ENCODE results near the gene ISCA2.

ISCA2 gene

DNA sequence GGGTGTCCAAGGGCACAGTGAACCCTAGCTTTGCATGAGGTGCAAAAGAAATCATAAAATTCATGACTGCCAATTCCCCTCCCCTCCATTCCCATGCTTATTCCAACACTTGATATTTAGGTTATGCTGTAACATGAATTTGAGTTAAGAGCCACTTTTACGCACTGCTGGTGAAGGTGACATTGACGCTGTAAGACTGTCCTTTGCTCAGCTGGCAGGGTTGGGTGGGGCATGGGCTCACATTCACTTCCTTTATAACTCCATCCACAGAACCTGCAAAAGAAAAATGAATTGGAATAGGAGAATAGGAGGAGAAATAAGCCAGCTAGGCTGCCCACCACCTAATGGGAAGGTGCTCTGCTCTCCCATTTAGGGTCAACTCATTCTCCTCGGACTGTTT lies 7.4 kb upstream of the ISCA2 start:
- no peak for DNase-seq

DNA sequence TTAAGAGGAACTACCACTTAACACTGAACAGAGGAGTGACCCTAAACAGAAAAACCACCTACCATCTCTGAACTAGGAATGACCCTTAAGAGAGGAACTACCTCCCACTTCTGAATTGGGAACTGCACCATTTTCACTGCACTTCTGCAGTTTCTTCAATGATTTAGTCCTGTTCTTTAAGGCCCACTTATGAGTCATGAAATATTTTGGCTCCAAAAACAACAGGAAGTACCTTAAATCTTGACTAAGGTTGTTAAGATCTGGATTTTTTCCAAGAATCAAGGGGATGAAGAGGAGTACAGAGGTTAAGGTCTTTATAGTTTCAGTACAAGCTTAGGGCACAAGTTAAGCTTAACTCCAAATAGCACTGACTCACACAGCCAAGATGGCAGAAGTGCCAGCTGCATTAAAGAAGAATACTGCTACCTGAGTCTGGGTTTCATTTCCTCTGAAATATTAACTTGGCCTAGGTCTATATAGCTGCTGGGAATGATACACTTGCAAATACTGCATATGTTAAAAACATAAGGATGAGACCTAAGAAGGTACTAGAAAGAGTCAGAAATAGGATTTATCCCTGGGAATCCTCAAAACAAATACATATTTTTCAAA lies 4.7 kb upstream of the ISCA2 start:
- DNase-seq = no peak

DNA sequence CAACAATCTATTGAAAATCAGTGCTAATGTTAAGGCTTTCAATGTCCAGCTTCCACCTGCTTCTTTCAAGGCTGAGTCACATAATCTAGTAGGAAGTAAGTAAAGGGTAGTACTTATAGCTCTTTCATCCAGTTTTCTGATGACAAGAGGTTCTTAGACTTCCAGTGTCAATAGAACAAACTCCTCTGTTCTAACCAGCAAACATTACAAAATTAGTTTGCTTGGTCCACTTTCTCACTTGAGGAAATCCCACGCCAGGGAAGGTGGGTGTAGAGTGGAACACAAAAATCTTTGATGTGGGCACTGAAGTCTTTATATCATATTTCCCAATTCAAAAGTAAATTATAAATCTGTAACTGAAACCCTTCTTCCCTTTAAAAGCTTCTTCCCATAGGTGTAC lies 3.1 kb upstream of the ISCA2 start:
- no peak for DNase-seq

DNA sequence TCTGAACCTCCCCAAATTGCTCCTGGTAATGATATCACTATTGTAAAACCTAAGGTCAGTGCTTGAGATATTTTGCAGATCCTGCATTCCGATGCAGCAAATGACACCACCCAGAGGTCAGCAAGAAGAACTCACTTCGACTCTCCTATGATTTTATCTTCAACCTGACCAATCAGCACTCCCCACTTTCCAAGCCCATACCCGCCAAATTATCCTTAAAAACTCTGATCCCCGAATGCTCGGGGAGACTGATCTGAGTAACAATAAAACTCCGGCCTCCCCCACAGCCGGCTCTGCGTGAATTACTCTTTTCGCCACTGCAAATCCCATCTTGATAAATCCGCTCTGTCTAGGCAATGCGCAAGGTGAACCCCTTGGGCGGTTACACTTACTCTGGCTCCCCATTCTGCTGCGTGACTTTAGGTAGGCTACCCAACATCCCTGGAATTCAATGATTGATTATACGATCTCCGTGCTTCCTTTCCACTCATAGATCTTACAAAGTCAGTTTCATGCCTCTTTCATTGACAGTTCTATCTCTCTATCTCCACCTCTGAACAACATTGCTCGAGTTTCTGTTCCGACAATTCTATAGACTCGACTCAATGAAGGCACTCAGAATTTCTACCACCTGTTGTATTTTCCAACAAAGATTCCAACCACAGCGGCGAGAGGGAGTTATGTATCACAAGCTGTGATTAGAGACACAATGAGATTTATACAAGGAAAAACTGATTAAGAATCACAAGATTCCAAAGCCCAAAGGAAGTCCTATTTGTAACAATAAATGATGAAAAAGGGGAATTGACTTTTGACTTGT lies 1.4 kb upstream of the ISCA2 start:
- no peak for DNase-seq

DNA sequence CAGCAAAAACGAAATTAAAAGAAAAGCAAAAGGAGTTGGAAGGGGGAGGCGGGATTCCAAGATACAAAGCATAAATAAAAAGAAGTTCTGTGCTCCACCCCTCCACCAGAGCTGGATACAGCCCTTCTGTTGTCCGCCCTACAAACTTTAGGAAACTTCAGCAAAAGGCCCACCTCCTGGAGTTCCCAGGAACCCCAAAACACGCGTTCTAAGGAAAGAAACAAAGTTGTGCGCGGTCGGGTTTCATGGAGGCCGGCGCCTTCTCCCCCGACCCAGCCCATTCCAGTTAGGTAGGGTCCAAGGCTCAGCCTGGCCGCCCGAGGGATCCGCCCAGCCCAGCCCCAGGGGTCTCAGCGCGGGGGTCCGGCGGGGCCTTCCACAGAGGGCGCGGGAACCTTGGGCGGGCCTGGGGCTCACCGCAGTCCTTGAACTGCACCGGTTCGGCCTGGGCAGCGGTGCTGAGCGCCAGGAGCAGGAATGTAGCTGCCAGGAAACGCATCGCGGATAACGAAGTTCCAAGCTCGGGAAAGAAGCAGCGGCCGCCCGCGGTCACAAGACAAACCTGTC lies 706 bp upstream of the ISCA2 start, which contains the start of gene NPC2:
NPC2 (minus strand) TSS at position 530 of the 567 bp plus-strand sequence; CDS start at position 499, 31 bp downstream.
- no peak for DNase-seq

DNA sequence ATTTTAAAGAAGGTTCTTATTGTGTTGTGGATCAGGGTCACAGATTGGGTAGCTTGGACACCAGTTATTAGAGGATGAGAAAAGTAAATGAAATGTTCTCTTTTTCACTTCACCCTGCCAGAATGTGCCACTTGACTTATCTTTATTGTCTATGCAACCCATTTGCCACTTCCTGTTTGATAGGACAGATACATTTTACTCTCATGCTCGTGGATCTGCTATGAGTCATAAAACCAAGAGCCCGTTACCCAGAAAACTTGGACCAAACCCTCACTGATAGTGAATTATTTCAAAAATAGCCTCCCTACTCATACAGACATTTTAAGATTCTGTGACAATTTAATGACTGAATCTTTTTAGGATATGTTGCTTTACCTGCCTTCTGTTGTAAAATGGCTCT lies 1.8 kb downstream of the ISCA2 start:
- no peak for DNase-seq

DNA sequence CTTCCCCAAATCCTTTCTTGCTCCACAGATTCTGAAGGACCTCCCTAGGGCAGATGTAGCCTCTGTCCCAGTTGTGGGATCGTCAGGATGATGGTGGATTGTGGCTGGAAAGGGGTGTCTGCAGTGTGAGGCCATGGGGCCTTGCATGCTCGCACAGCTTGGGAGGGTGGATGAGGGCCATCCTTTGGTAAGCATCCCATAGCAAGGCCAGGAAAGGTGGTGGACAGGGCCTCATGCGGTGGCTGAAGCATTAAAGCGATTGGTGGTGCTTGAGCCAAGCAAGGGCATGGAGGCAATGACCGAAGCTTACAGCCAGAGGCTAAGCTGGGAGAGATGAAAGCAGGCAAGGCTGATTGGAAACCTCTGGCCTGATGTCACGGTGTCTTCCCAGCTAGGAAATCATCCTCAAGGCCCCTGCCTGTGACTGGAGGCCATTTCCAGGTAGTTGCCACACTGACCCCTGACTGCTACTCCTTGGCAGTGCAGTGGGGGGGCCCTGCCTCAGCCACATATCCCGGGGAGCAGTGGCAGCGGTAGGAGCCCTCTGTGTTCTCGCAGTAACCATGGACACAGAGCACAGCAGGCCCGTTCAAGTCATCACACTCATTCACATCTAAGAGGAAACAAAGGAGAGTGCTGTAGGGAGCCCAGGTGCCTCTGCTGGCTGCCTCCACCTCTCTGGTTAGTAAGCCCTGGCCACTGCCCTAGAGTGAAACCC lies 7.0 kb downstream of the ISCA2 start:
- DNase-seq = no peak

DNA sequence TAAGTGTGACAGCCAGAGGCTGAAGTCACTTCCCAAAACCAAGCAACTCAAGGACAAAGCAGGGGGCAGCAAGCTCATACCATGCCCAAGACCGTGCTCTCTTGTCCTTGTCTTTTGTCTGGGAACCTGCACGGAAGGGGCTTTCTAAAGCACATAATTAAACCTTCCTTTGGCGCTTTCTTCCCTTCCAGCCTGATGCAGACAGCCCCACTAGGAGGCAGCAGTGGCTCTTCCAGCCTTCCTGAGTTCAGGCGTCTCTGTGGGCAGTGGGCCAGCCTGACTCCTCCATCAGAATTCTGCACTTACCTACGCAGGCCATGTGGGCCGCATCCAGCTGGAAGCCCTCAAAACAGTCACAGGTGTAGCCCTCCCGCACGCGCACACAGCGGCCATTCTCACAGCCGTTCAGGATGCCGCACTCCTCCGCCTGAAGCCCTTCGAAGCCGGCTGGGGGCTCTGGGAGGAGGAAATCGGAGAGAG lies 7.6 kb downstream of the ISCA2 start:
- peak; percentile 88 for DNase-seq

DNA sequence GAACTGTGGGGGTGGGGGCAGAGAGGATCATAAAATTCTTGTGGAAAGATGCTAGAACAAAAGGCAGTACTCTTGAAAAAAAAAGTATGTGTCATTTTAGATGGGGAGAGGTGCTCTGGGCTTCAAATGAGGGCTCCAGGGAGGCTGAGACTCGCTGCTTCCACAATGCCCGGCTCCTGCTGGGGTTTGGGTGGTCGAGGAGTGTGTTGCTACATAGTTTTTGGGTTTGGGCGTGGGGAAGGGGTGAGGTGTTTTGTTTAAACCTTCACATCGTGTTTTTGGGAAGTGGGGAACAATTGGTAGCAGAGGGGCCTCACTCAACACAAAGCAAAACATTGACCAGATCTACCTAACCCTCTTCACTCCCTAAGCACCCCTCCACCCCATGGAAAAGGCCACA lies 8.1 kb downstream of the ISCA2 start:
- no peak for DNase-seq

DNA sequence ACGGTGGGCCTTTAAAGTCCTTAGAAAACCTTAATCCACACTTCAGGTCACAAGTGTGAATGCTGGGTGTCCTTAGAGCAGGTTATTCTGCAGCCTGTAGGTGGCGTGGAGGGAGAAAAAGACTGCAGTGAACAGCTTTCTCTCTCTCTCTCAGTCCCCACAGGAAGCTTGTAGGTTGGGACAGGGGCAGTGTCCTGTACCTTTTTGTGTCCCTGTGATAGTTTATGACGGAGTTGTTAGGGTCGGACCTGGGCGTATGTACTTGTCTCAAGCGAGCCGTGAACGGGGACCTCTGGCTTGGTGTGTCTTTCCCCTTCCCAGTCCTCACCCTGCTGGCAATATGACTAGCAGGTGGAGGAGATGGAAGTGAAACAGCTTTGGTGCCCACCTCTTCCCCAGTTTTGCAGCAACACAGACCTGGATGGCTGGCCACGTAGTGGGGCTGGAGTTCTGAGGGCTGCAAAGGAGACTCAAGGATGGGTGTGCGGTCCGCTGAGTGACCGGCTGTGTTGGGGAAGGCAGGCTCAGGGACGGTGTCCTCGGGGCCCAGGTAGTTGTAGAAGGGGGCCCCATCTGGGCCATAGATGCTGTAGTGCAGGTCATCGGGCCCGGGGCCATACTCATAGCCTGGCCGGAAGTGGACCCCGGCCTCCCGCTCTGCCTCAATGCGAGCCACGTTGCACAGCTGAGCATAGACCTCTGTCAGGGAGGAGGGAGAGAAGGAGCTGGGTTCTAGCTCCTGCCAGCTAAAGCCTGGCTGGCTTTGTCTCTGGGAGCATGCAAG lies 8.9 kb downstream of the ISCA2 start:
- DNase-seq = no peak

DNA sequence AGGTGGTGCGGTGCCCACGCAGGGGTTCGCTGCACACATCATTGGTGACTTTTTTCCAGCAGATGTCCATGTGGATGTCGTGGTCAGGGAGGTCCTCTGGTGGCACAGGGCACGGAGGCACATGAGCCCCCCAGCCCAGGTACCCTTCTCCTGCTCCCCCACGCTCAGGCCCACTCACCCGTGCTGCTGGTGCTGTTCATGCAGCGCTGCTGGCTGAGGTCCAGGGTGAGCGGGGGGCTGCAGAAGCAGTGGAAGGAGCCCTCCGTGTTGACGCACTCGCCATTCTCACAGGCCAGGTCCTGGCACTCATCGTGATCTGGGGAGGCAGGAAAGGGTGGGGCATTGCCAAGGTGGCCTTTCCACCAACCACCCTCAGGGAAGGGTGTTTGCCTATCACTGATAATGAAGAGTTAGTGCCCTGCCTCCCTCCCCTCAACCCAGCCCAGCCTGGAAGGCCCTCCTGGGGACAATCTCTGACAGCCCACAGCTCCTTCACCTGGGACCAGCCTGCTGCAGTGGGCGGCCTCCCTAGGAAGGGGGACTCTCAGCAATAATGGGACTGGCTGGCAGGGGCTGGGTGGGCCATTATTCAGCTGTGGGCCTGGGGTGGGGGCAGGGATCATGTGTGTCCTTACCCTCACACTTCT lies 9.8 kb downstream of the ISCA2 start:
- no peak for DNase-seq

DNA sequence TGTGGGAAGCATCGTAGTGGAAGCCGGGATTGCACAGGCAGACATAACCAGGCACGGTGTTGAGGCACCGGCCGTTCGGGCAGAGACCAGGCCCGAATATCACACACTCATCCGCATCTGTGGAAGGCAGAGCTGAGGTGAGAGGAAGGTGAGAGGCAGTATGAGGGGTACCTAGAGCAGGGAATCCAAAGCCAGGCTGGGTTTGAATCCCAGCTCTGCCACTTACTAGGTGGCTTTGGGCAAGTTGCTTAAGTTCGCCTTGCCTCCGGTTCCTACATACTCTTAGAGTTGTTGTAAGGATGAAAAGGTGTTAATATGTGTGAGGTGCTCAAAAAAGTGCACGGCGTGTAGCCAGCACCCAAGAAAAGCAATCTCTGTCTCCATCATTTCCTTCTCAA lies 10.4 kb downstream of the ISCA2 start:
- no peak for DNase-seq

DNA sequence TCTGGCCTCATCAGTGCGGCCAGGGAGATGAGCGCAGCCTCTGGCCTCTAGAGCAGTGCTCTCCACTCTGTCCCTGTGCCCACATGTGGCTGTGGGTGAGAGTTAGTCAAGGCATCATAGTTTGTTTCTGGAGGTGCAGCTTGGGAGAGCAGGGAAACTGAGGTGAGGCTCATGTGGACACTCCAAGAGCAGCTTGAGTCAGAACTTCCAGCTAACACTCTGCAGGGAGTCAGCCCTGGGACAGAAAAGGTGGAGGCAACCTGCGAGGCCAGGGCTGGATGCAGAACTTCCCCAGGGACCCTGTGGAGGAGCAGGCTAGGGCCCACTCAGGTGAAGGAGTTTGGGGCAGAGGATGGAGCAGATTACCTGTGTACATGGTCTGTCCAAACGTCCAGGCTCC lies 10.8 kb downstream of the ISCA2 start:
- no peak for DNase-seq

DNA sequence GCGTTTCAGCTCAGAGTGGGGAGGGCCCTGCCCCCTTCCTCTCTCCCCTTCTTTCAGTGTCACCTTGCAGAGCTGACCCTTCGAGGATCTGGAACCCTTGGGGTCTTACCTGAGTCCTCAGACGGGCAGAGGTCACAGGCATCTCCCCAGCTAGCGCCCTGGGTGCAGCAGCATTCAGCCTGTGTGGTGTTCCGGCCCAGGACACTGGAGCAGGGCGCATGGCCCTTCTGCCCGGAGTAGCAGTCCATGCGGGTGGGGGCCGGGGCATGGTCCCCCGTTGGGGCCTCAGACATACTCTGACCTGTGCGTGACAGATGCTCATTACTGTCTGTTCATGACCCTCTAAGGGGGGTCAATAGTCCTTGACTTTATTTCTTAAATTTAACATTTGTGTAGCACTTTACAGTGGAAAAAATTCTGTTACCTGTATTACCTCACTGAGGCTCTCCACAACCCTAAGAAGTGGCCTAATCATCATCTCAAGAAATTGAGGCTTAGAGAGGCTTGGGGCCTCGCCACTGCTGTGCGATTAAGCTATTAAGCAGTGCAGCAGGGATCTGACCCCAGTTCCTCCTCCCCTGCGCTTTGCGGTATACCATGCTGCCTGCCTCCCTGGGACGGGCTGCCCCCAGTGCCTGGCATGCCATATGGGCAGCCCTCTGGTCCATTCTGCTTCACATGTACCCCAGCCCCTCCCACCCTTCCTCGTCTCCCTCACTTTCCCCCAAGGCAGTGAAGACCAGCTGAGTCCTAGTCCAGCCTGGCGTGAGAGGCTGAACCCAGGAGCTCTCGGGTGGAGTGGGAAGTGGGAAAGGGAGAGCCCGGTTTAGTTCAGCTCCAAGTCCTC lies 11.5 kb downstream of the ISCA2 start:
- DNase-seq = no peak

DNA sequence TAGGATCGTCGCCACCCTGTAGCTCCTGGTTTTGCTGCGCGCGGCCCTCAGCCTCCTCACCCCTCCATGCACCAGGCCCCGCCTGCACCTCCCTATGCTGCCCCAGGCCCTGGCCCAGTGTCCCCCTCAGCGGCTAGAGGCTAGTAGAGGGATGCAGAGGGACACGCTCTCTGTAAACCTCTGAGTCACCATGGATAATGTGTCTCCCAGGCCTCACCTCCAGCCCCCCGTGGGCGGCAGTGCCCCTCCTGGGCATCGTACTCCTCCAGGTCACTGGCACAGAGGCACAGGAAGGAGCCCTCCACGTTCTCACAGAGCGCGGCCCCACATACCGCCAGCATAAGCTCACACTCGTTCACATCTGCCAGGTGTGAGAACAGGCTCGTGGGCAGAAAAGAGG lies 12.3 kb downstream of the ISCA2 start:
- peak; percentile 23 for DNase-seq

DNA sequence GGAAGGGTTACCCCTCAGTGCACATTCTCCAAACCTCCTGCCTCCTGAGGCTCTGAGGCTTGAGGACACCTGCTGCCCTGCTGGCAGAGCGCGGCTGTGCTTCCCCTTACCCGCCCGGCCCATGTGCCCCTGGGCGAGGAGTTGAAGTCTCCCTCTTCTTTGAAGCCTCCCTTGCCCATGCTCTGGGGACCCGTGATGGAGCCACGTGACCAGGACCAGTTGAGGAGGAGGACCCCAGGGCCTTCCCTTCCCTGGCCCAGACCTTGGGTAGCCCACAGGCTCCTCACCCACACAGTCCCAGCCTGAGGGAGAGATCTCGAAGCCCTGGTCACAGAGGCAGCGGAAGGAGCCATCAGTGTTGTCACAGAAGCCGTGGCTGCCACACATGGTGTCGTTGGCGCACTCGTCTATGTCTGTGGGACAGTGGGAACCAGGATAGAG lies 12.9 kb downstream of the ISCA2 start:
- DNase-seq = peak; percentile 42

DNA sequence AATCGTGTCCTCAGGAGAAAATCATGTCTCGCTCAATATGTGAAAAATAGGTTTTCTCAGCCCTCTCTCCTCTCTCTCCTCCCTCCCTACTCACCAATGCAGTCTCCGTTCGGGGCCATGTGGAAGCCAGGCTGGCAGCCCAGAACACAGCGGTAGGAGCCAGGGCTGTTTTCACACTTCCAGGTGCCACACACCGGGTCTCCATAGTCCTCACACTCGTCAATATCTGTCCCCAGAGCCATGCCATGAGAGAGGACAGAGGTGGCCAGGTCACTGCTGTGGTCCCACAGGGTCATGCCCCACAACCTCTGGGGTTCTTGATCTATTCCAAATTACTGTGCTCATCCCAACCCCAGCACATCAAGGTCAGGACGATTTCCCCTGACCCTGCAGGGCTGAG lies 13.5 kb downstream of the ISCA2 start:
- DNase-seq = peak; percentile 25

DNA sequence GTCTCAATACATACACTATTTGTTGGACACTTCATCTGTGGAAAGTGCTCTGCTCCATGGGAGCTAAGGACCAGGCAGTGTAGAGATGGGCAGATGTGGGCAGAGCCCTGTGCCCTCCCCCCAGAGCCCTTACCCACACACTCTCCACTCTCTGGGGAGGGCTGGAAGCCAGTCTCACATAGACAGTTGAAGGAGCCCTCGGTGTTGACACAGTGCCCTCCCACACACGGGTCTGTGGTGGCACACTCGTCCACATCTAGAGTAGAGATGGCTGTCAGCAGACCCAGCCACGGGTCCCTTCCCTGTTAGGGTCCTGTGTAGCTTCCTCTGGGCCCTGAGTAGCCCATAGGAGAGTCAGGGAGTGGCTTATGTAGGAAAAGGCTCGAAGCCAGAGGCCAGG lies 14.3 kb downstream of the ISCA2 start:
- peak; percentile 34 for DNase-seq

DNA sequence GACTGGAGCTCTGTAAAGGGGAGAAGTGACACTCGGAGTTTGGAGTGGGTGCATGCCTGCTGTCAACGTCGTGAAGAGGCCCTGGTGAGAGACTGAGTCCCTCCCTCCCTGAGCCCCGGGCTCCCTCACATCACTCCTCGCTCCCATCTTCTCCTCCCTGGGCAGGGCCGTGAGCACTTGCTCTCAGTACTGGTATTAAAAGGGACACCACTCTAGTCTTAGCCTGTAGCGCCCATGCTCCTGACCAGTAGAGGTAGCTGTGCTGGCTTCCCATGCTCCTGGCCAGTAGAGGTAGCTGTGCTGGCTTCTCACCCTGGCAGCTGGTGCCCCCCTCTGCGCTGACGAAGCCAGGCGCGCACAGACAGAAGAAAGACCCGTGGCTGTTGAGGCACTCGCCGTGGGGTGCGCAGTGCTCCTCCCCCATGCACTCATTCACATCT lies 14.7 kb downstream of the ISCA2 start:
- DNase-seq = peak; percentile 36

DNA sequence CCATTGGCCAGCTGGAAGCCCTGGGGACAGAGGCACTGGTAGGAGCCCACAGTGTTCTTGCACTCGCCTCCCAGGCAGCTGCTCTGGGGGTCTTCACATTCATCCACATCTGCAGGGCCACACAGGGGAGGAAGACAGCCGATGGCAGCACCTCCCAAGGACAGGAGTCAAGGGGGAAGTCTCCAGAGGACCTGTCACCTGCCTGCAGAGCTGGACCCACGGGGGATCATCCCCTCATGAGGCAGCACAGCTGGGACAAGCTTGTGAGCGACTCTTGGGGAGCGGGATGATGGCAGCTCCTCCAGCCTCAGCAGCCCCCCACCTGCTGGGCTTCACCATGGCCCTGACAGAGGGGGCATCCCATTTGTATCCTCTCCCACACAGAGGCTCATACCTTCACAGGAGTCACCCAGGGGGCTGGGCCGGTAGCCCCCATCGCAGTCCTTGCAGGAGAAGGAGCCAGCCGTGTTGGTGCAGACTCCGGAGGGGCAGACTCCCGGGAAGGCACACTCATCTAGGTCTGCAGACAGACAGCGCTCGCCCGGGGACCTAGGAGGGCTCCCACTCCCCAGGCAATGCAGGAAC lies 15.4 kb downstream of the ISCA2 start:
- DNase-seq = peak; percentile 38

Measured in right forelimb (tissue), 1 donor.